ENCODE measurements around the gene PRRX2. TPM values are rescaled to one million over a fixed set of nuclear protein-coding genes. Genes with fewer than 3 reads are reported as not detected.

The PRRX2 gene
- total RNA-seq, 1 experiment from 2014 or later: 7.6 TPM

- in situ Hi-C loops (cut with HindIII; ENCODE audit: low pct_unique_long_range_greater_than_20kb, low sequenced_read_pairs): no loop called here
Observed at GRCh38 chr9:129693741-129694140, 28.3 kb downstream of the PRRX2 start.

GRCh38 chr9:129694243-129694646, 28.8 kb downstream of the PRRX2 start:
- in situ Hi-C loops (cut with HindIII; ENCODE audit: low pct_unique_long_range_greater_than_20kb, low sequenced_read_pairs): no loop called here
- DNase-seq (ENCODE audit: low read depth): no peak

More at GRCh38 chr9:129693741-129694140, 28.3 kb downstream of the PRRX2 start:
- DNase-seq (ENCODE audit: low read depth): no peak

- in situ Hi-C loops (cut with HindIII; ENCODE audit: low pct_unique_long_range_greater_than_20kb, low sequenced_read_pairs): no loop called here
Observed at GRCh38 chr9:129695870-129696269, 30.4 kb downstream of the PRRX2 start.

GRCh38 chr9:129696944-129697655, 31.7 kb downstream of the PRRX2 start:
- in situ Hi-C loops (cut with HindIII; ENCODE audit: low pct_unique_long_range_greater_than_20kb, low sequenced_read_pairs): no loop called here
- DNase-seq (ENCODE audit: low read depth): no peak

More at GRCh38 chr9:129695870-129696269, 30.4 kb downstream of the PRRX2 start:
- DNase-seq (ENCODE audit: low read depth): no peak

- DNase-seq (ENCODE audit: low read depth): no peak
- in situ Hi-C loops (cut with HindIII; ENCODE audit: low pct_unique_long_range_greater_than_20kb, low sequenced_read_pairs): no loop called here
Observed at GRCh38 chr9:129697656-129698253, 32.3 kb downstream of the PRRX2 start.

- in situ Hi-C loops (cut with HindIII; ENCODE audit: low pct_unique_long_range_greater_than_20kb, low sequenced_read_pairs): no loop called here
- no peak for DNase-seq (ENCODE audit: low read depth)
Observed at GRCh38 chr9:129698254-129698757, 32.9 kb downstream of the PRRX2 start.

GRCh38 chr9:129701054-129701453, 35.6 kb downstream of the PRRX2 start:
- in situ Hi-C loops (cut with HindIII; ENCODE audit: low pct_unique_long_range_greater_than_20kb, low sequenced_read_pairs): no loop called here
- no peak for DNase-seq (ENCODE audit: low read depth)

- DNase-seq (ENCODE audit: low read depth): no peak
- in situ Hi-C loops (cut with HindIII; ENCODE audit: low pct_unique_long_range_greater_than_20kb, low sequenced_read_pairs): no loop called here
Observed at GRCh38 chr9:129701549-129701948, 36.1 kb downstream of the PRRX2 start.

- DNase-seq (ENCODE audit: low read depth): peak; percentile 89
- in situ Hi-C loops (cut with HindIII; ENCODE audit: low pct_unique_long_range_greater_than_20kb, low sequenced_read_pairs): no loop called here
Observed at GRCh38 chr9:129702589-129703520, 37.4 kb downstream of the PRRX2 start.

- in situ Hi-C loops (cut with HindIII; ENCODE audit: low pct_unique_long_range_greater_than_20kb, low sequenced_read_pairs): no loop called here
- no peak for DNase-seq (ENCODE audit: low read depth)
Observed at GRCh38 chr9:129703667-129704355, 38.4 kb downstream of the PRRX2 start.

- in situ Hi-C loops (cut with HindIII; ENCODE audit: low pct_unique_long_range_greater_than_20kb, low sequenced_read_pairs): no loop called here
- no peak for DNase-seq (ENCODE audit: low read depth)
Observed at GRCh38 chr9:129704807-129705206, 39.4 kb downstream of the PRRX2 start.

GRCh38 chr9:129708793-129709192, 43.3 kb downstream of the PRRX2 start:
- in situ Hi-C loops (cut with HindIII; ENCODE audit: low pct_unique_long_range_greater_than_20kb, low sequenced_read_pairs): no loop called here
- peak; percentile 18 for DNase-seq (ENCODE audit: low read depth)

GRCh38 chr9:129709438-129710168, 44.2 kb downstream of the PRRX2 start:
- DNase-seq (ENCODE audit: low read depth): peak; percentile 94
- in situ Hi-C loops (cut with HindIII; ENCODE audit: low pct_unique_long_range_greater_than_20kb, low sequenced_read_pairs): no loop called here

GRCh38 chr9:129710169-129710453, 44.7 kb downstream of the PRRX2 start:
- DNase-seq (ENCODE audit: low read depth): no peak
- in situ Hi-C loops (cut with HindIII; ENCODE audit: low pct_unique_long_range_greater_than_20kb, low sequenced_read_pairs): no loop called here

- in situ Hi-C loops (cut with HindIII; ENCODE audit: low pct_unique_long_range_greater_than_20kb, low sequenced_read_pairs): no loop called here
- DNase-seq (ENCODE audit: low read depth): no peak
Observed at GRCh38 chr9:129712634-129713401, 47.4 kb downstream of the PRRX2 start.

GRCh38 chr9:129713402-129713679, 47.9 kb downstream of the PRRX2 start:
- no peak for DNase-seq (ENCODE audit: low read depth)
- in situ Hi-C loops (cut with HindIII; ENCODE audit: low pct_unique_long_range_greater_than_20kb, low sequenced_read_pairs): no loop called here

- in situ Hi-C loops (cut with HindIII; ENCODE audit: low pct_unique_long_range_greater_than_20kb, low sequenced_read_pairs): no loop called here
Observed at GRCh38 chr9:129714511-129715061, 49.1 kb downstream of the PRRX2 start.

More at GRCh38 chr9:129714511-129715061, 49.1 kb downstream of the PRRX2 start:
- no peak for DNase-seq (ENCODE audit: low read depth)

Data from Caki2 (cell line).